Loucy (cell line): Measurements from ENCODE around the gene DNAJC11.

Experiments
- H2AFZ ChIP-seq: fragments of 200-600 bp; sonication (generic); 2 replicates; pipeline ENCODE4 v1.6.0; 2016; ENCODE audit warnings: antibody characterized with exemption, mild to moderate bottlenecking, low read length, moderate library complexity
- H3F3A ChIP-seq: fragments of 200-600 bp; 2 replicates; pipeline ENCODE4 v1.6.0; 2016; ENCODE audit warnings: antibody characterized with exemption, low read depth, mild to moderate bottlenecking
- H3K27me3 ChIP-seq: fragments of 200-600 bp; sonication (generic); 2 replicates; pipeline ENCODE4 v1.6.1; 2014; ENCODE audit warnings: low read length, mild to moderate bottlenecking; ENCODE audit not compliant: insufficient read depth, poor library complexity, severe bottlenecking
- H3K36me3 ChIP-seq: fragments of 200-600 bp; sonication (generic); 2 replicates; pipeline ENCODE4 v1.6.1; 2016; ENCODE audit warnings: low read length; ENCODE audit not compliant: insufficient read depth
- H3K4me1 ChIP-seq: fragments of 200-600 bp; sonication (generic); 2 replicates; pipeline ENCODE4 v1.5.1; 2014; ENCODE audit warnings: low read length, mild to moderate bottlenecking; ENCODE audit not compliant: insufficient read depth, poor library complexity, severe bottlenecking
- H3K4me2 ChIP-seq: fragments of 200-600 bp; sonication (generic); 2 replicates; pipeline ENCODE4 v1.6.0; 2014; ENCODE audit warnings: antibody characterized with exemption, low read length, low read depth, mild to moderate bottlenecking; ENCODE audit not compliant: poor library complexity, severe bottlenecking
- H3K4me3 ChIP-seq: fragments of 200-600 bp; sonication (generic); 2 replicates; pipeline ENCODE4 v1.5.1; 2014; ENCODE audit warnings: low read length, mild to moderate bottlenecking, mixed read lengths; ENCODE audit not compliant: poor library complexity, severe bottlenecking
- H3K79me2 ChIP-seq: fragments of 200-600 bp; sonication (generic); 2 replicates; pipeline ENCODE4 v1.6.1; 2014; ENCODE audit warnings: low read length; ENCODE audit not compliant: insufficient read depth
- H3K9ac ChIP-seq: fragments of 200-600 bp; sonication (generic); 2 replicates; pipeline ENCODE4 v1.6.0; 2014; ENCODE audit warnings: mild to moderate bottlenecking, low read depth, low read length, moderate library complexity; ENCODE audit not compliant: poor library complexity, severe bottlenecking
- H3K9me2 ChIP-seq: fragments of 200-600 bp; sonication (generic); replicated peaks from 2 replicates; pipeline ENCODE4 v1.6.1; 2016; ENCODE audit warnings: low read depth, low read length, mixed read lengths
- H3K9me3 ChIP-seq: fragments of 200-600 bp; sonication (generic); 2 replicates; pipeline ENCODE4 v1.6.1; 2014; ENCODE audit warnings: mild to moderate bottlenecking, antibody characterized with exemption, low read length, low read depth; ENCODE audit not compliant: insufficient read depth
- H4K20me1 ChIP-seq: fragments of 200-600 bp; sonication (generic); 2 replicates; pipeline ENCODE4 v1.6.0; 2014; ENCODE audit warnings: antibody characterized with exemption, low read length, mild to moderate bottlenecking; ENCODE audit not compliant: insufficient read depth, poor library complexity, severe bottlenecking
- EZH2phosphoT487 ChIP-seq: fragments of 200-600 bp; IDR thresholded peaks from 2 replicates; pipeline ENCODE4 v1.6.1; 2018; ENCODE audit warnings: antibody characterized with exemption, mild to moderate bottlenecking, moderate library complexity, borderline replicate concordance
- TF ChIP-seq, protein P1 (sequence below): fragments of 200-600 bp; sonication (generic); conservative IDR thresholded peaks from 2 replicates; pipeline ENCODE4 v1.5.1; 2014; ENCODE audit warnings: mild to moderate bottlenecking, antibody characterized with exemption, low read length

Gene DNAJC11

DNA sequence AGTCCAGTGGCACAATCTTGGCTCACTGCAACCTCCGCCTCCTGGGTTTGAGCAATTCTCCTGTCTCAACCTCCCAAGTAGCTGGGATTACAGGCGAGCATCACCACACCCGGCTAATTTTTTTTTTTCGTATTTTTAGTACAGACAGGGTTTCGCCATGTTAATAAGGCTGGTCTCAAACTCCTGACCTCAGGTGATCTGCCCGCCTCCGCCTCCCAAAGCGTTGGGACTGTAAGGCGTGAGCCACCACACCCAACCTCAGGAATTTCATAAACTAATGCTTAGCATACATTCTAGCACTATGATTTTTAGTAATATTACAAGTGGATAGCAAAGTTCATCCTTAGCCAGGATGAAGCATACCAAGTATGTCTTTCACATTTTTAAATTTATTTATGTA, 8.7 kb downstream of the DNAJC11 start:
- Histone ChIP-seq H3K36me3 (no peaks in the 10 kb centered on the region), H3K4me3 (no peak overlapping the region), H3K4me2 (no peak overlapping the region), H2AFZ (no peak overlapping the region), H3K9me3 (no peaks in the 10 kb centered on the region), H4K20me1 (peaks cover 9% of the 10 kb centered on the region), H3K79me2 (peaks cover 27% of the 10 kb centered on the region; the same call in 1 of the 2 replicates), H3K9ac (no peak overlapping the region), H3F3A (no peaks in the 10 kb centered on the region), H3K27me3 (no peaks in the 10 kb centered on the region), H3K9me2 (no peaks in the 10 kb centered on the region), H3K4me1 (peaks cover 11% of the 10 kb centered on the region)
- TF ChIP-seq, protein P1, sequence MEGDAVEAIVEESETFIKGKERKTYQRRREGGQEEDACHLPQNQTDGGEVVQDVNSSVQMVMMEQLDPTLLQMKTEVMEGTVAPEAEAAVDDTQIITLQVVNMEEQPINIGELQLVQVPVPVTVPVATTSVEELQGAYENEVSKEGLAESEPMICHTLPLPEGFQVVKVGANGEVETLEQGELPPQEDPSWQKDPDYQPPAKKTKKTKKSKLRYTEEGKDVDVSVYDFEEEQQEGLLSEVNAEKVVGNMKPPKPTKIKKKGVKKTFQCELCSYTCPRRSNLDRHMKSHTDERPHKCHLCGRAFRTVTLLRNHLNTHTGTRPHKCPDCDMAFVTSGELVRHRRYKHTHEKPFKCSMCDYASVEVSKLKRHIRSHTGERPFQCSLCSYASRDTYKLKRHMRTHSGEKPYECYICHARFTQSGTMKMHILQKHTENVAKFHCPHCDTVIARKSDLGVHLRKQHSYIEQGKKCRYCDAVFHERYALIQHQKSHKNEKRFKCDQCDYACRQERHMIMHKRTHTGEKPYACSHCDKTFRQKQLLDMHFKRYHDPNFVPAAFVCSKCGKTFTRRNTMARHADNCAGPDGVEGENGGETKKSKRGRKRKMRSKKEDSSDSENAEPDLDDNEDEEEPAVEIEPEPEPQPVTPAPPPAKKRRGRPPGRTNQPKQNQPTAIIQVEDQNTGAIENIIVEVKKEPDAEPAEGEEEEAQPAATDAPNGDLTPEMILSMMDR = no peak
- no peak for TF ChIP-seq EZH2phosphoT487

DNA sequence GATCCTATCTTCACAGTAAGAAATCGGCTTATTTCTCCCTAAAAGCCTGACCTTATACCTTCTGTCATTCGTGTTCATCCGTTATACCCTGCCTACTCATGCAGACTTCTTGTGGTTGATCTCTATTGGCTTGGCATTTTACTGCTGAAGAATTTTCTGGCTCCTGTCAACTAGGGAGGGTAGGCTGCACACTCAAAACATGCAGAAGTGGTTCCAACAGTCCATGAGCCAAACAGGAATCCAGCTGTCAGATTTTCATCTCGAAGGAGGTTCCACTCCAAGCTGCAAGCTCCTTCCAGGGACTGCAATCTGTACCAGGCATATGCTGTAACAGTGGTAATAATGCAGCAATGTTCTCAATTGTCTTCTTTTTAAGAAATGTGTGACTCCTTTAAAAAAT, 10.1 kb downstream of the DNAJC11 start:
- H3K4me3 ChIP-seq = no peak overlapping the region
- H3K9me3 ChIP-seq = no peaks in the 10 kb centered on the region
- no peaks in the 10 kb centered on the region for H3K9me2 ChIP-seq
- H3K4me2 ChIP-seq = no peak overlapping the region
- peaks cover 16% of the 10 kb centered on the region; the same call in 1 of the 2 replicates for H3K79me2 ChIP-seq
- H3K36me3 ChIP-seq = no peaks in the 10 kb centered on the region
- H3K27me3 ChIP-seq = no peaks in the 10 kb centered on the region
- H4K20me1 ChIP-seq = peaks cover 9% of the 10 kb centered on the region
- TF ChIP-seq, protein P1 = no peak
- no peak for TF ChIP-seq EZH2phosphoT487
- H2AFZ ChIP-seq = no peak overlapping the region
- H3F3A ChIP-seq = no peaks in the 10 kb centered on the region
- H3K4me1 ChIP-seq = peaks cover 11% of the 10 kb centered on the region
- no peak overlapping the region for H3K9ac ChIP-seq

DNA sequence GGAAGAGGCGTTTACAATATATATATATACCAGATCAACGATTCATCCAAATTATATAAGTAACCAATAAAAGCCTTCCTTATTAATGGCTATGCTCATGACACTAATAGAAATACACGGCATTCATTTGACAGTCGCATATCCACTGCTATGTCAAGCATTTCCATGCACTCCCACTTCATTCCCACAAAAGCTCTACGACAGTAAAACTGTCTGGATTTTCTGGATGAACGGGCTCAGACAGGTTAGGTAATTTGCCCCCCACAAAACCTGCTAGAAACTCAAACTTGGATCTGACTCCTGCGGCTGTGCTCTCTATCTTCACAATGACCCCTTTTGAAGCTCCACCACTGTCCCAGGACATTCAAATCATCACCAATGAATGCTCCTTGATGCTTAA, 11.4 kb downstream of the DNAJC11 start:
- no peak for TF ChIP-seq EZH2phosphoT487
- TF ChIP-seq, protein P1 = no peak

More for the DNA sequence above, 11.4 kb downstream of the DNAJC11 start:
- H3K4me3 ChIP-seq = no peak overlapping the region
- peaks cover 10% of the 10 kb centered on the region; the same call in 1 of the 2 replicates for H3K79me2 ChIP-seq
- no peak overlapping the region for H3K4me2 ChIP-seq
- H3F3A ChIP-seq = no peaks in the 10 kb centered on the region
- H3K4me1 ChIP-seq = peaks cover 11% of the 10 kb centered on the region
- H4K20me1 ChIP-seq = peaks cover 9% of the 10 kb centered on the region
- H3K36me3 ChIP-seq = no peaks in the 10 kb centered on the region
- no peaks in the 10 kb centered on the region for H3K9me3 ChIP-seq
- H3K9me2 ChIP-seq = no peaks in the 10 kb centered on the region
- no peaks in the 10 kb centered on the region for H3K27me3 ChIP-seq
- H3K9ac ChIP-seq = no peak overlapping the region
- no peak overlapping the region for H2AFZ ChIP-seq
